Measurements from ENCODE around the gene HLA-DOA. TPM values are rescaled to one million over a fixed set of nuclear protein-coding genes. Genes with fewer than 3 reads are reported as not detected.

The HLA-DOA gene
- total RNA-seq, 2 donors from 2014 or later = 7.2 to 14.6 TPM

GRCh38 chr6:32982084-32982701, 27.2 kb downstream of the HLA-DOA start:
- no peak for DNase-seq (ENCODE audit: low spot score)
- intact Hi-C loops (cut with DNase I) = loop anchor here (5.0 kb wide), 1 partner anchor 95 kb away; no protein-coding TSS in a partner anchor
- peaks cover 22% of the 10 kb centered on the region for H3K4me1 ChIP-seq (replicated peaks)
- TF ChIP-seq, protein P1, sequence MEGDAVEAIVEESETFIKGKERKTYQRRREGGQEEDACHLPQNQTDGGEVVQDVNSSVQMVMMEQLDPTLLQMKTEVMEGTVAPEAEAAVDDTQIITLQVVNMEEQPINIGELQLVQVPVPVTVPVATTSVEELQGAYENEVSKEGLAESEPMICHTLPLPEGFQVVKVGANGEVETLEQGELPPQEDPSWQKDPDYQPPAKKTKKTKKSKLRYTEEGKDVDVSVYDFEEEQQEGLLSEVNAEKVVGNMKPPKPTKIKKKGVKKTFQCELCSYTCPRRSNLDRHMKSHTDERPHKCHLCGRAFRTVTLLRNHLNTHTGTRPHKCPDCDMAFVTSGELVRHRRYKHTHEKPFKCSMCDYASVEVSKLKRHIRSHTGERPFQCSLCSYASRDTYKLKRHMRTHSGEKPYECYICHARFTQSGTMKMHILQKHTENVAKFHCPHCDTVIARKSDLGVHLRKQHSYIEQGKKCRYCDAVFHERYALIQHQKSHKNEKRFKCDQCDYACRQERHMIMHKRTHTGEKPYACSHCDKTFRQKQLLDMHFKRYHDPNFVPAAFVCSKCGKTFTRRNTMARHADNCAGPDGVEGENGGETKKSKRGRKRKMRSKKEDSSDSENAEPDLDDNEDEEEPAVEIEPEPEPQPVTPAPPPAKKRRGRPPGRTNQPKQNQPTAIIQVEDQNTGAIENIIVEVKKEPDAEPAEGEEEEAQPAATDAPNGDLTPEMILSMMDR (IDR thresholded peaks at IDR 0.05) = no peak
- TF ChIP-seq POLR2AphosphoS5 (IDR thresholded peaks at IDR 0.05) = no peak
- TF ChIP-seq POLR2A (IDR thresholded peaks at IDR 0.05) = no peak
- peaks cover 26 to 46% of the 10 kb centered on the region in 2 donors for H3K36me3 ChIP-seq
- H3K27me3 ChIP-seq (replicated peaks; ENCODE audit: insufficient read depth) = no peaks in the 10 kb centered on the region
- no peak overlapping the region for H3K27ac ChIP-seq
- H3K4me3 ChIP-seq = no peak overlapping the region
- WGBS = 33% methylated on average over 8 of the region's 8 CpGs
- H3K9me3 ChIP-seq = no peaks in the 10 kb centered on the region

DNA sequence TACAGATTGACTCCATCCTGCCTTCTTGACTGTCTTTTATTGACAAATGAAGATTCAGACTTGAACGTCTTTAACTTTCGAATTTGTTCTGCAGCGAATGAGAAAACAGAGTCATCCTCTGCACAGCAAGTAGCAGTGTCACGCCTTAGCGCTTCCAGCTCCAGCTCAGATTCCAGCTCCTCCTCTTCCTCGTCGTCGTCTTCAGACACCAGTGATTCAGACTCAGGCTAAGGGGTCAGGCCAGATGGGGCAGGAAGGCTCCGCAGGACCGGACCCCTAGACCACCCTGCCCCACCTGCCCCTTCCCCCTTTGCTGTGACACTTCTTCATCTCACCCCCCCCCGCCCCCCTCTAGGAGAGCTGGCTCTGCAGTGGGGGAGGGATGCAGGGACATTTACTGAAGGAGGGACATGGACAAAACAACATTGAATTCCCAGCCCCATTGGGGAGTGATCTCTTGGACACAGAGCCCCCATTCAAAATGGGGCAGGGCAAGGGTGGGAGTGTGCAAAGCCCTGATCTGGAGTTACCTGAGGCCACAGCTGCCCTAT, 28.8 kb downstream of the HLA-DOA start:
- Histone ChIP-seq H3K27ac (no peak overlapping the region), H3K27me3 (replicated peaks; ENCODE audit: insufficient read depth) (no peaks in the 10 kb centered on the region), H3K4me1 (replicated peaks) (peaks cover 30% of the 10 kb centered on the region), H3K9me3 (no peaks in the 10 kb centered on the region), H3K4me3 (no peak overlapping the region), H3K36me3 (peaks cover 32 to 62% of the 10 kb centered on the region in 2 donors)
- intact Hi-C loops (cut with DNase I) = loop anchor here (5.0 kb wide), 1 partner anchor 93 kb away; no protein-coding TSS in a partner anchor
- DNase-seq (ENCODE audit: low spot score) = no peak
- no peak for TF ChIP-seq POLR2A (IDR thresholded peaks at IDR 0.05)
- TF ChIP-seq, protein P1 (IDR thresholded peaks at IDR 0.05) = no peak
- 60% methylated on average over 11 of the region's 11 CpGs for WGBS

- no peak for DNase-seq (ENCODE audit: low spot score)
- intact Hi-C loops (cut with DNase I) = loop anchor here (5.0 to 10.0 kb wide), 2 partner anchors 93 to 435 kb away; partner anchors contain the start of genes CUTA and PHF1
- Histone ChIP-seq H3K36me3 (peaks cover 32 to 68% of the 10 kb centered on the region in 2 donors), H3K27ac (no peak overlapping the region), H3K4me3 (no peak overlapping the region), H3K9me3 (no peaks in the 10 kb centered on the region), H3K4me1 (replicated peaks) (peaks cover 31% of the 10 kb centered on the region), H3K27me3 (replicated peaks; ENCODE audit: insufficient read depth) (no peaks in the 10 kb centered on the region)
- 81% methylated on average over 12 of the region's 12 CpGs for WGBS
- TF ChIP-seq POLR2A (IDR thresholded peaks at IDR 0.05) (no peak), POLR2AphosphoS5 (IDR thresholded peaks at IDR 0.05) (no peak)
- TF ChIP-seq, protein P1 (IDR thresholded peaks at IDR 0.05) = no peak
Observed at GRCh38 chr6:32979720-32980487, 29.5 kb downstream of the HLA-DOA start.

GRCh38 chr6:32977953-32978324, 31.5 kb downstream of the HLA-DOA start:
- Histone ChIP-seq H3K27ac (no peak overlapping the region), H3K4me3 (no peak overlapping the region), H3K4me1 (replicated peaks) (peaks cover 23% of the 10 kb centered on the region), H3K27me3 (replicated peaks; ENCODE audit: insufficient read depth) (no peaks in the 10 kb centered on the region), H3K9me3 (no peaks in the 10 kb centered on the region), H3K36me3 (peaks cover 32 to 73% of the 10 kb centered on the region in 2 donors)
- WGBS = 50% methylated on average over 7 of the region's 7 CpGs
- DNase-seq (ENCODE audit: low spot score) = no peak
- no peak for TF ChIP-seq POLR2A (IDR thresholded peaks at IDR 0.05)
- TF ChIP-seq, protein P1 (IDR thresholded peaks at IDR 0.05) = no peak
- intact Hi-C loops (cut with DNase I) = loop anchor here (10.0 kb wide), 1 partner anchor 437 kb away; the partner anchor contains the start of genes CUTA and PHF1
